OCI-LY3 (cell line): ENCODE results near the gene PLEKHO1.

Source experiments
- EZH2phosphoT487 ChIP-seq: fragments of 200-600 bp; shearing (Covaris generic); IDR thresholded peaks from 2 replicates; pipeline ENCODE4 v1.6.1; 2018; ENCODE audit warnings: antibody characterized with exemption, mixed run types, low read depth
- TF ChIP-seq, protein P1 (sequence below): fragments of 200-600, 300-600 bp; sonication (generic); IDR thresholded peaks from 2 replicates; pipeline ENCODE4 v1.5.1; 2014; ENCODE audit warnings: antibody characterized with exemption, low read length, low read depth

DNA sequence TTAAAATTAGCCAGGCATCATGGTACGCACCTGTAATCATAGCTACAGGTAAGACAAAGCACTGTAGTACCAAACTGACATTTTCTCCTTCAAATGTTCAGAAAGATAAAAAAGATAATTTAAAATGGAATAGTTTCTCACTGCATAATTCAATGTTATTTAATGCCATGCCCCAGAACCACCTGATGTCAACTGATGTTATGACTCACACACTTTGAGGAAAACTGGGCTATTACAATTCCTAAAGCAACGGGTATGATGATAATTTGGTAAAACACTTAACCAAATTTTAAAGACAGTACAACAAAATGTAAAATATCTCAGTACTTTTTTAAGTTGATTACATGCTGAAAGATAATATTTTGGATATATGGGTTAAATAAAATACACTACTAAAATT, 22.9 kb upstream of the PLEKHO1 start:
- TF ChIP-seq, protein P1, sequence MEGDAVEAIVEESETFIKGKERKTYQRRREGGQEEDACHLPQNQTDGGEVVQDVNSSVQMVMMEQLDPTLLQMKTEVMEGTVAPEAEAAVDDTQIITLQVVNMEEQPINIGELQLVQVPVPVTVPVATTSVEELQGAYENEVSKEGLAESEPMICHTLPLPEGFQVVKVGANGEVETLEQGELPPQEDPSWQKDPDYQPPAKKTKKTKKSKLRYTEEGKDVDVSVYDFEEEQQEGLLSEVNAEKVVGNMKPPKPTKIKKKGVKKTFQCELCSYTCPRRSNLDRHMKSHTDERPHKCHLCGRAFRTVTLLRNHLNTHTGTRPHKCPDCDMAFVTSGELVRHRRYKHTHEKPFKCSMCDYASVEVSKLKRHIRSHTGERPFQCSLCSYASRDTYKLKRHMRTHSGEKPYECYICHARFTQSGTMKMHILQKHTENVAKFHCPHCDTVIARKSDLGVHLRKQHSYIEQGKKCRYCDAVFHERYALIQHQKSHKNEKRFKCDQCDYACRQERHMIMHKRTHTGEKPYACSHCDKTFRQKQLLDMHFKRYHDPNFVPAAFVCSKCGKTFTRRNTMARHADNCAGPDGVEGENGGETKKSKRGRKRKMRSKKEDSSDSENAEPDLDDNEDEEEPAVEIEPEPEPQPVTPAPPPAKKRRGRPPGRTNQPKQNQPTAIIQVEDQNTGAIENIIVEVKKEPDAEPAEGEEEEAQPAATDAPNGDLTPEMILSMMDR: no peak
- TF ChIP-seq EZH2phosphoT487: no peak
